Middle frontal gyrus (tissue), 1 donor: ENCODE results near the gene SH2D1B.
"Not testable (repeated sequence)": the region's sequence is repeated elsewhere in the genome, so short reads cannot be mapped to it uniquely, and the experiment has no call there.

Experiments
- DNase-seq: peaks from one replicate; pipeline ENCODE4 v3.0.0-alpha.2; 2015; ENCODE audit warnings: low spot score; ENCODE audit errors: extremely low spot score

SH2D1B gene, protein sequence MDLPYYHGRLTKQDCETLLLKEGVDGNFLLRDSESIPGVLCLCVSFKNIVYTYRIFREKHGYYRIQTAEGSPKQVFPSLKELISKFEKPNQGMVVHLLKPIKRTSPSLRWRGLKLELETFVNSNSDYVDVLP

DNA sequence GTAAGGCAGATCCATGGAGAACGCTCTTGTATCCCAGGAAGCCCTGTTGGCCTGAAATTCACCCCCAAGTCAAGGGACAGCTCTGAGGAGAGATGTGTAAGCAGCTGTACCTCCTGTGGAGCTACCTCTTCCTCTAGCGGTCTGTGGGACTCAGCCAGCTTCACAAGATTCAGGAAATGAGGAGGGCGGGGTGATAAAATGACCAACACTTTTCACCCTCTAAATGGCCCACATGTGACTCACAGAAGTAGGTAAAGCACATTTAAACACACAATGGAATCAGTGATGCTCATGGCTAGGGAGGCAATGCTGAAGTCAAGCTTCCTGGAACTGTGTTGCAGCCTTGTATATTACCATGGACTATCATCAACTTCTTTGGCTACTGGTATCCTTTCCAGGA is at the start of gene SH2D1B:
TSS of gene SH2D1B (minus strand) at position 135 of the 400 bp plus-strand sequence. CDS start at position 15, 120 bp downstream.
- no peak for DNase-seq

- no peak for DNase-seq
Measured at GRCh38 chr1:162458236-162458635, 46.3 kb upstream of the SH2D1B start.

- DNase-seq: no peak
Measured at GRCh38 chr1:162456323-162456722, 44.4 kb upstream of the SH2D1B start.

DNA sequence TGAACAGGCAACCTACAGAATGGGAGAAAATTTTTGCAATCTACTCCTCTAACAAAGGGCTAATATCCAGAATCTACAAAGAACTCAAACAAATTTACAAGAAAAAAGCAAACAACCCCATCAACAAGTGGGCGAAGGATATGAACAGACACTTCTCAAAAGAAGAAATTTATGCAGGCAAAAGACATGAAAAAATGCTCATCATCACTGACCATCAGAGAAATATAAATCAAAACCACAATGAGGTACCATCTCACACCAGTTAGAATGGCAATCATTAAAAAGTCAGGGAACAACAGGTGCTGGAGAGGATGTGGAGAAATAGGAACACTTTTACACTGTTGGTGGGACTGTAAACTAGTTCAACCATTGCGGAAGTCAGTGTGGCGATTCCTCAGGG is 42.4 kb upstream of the SH2D1B start:
- DNase-seq: not testable (repeated sequence)

- DNase-seq: no peak
Measured at GRCh38 chr1:162446946-162447345, 35.0 kb upstream of the SH2D1B start.

- DNase-seq: no peak
Measured at GRCh38 chr1:162444903-162445302, 33.0 kb upstream of the SH2D1B start.

- not testable (repeated sequence) for DNase-seq
Measured at GRCh38 chr1:162432977-162433713, 21.2 kb upstream of the SH2D1B start.

- no peak for DNase-seq
Measured at GRCh38 chr1:162430583-162430982, 18.6 kb upstream of the SH2D1B start.

- no peak for DNase-seq
Measured at GRCh38 chr1:162422662-162423375, 10.9 kb upstream of the SH2D1B start.

- DNase-seq: no peak
Measured at GRCh38 chr1:162421258-162422164, 9.6 kb upstream of the SH2D1B start.

GRCh38 chr1:162420120-162420519 is 8.2 kb upstream of the SH2D1B start:
- DNase-seq: no peak

- not testable (repeated sequence) for DNase-seq
Measured at GRCh38 chr1:162419450-162419931, 7.6 kb upstream of the SH2D1B start.

GRCh38 chr1:162418584-162418983 is 6.6 kb upstream of the SH2D1B start:
- DNase-seq: not testable (repeated sequence)

GRCh38 chr1:162417650-162418049 is 5.7 kb upstream of the SH2D1B start:
- DNase-seq: no peak

- no peak for DNase-seq
Measured at GRCh38 chr1:162416909-162417308, 5.0 kb upstream of the SH2D1B start.

DNA sequence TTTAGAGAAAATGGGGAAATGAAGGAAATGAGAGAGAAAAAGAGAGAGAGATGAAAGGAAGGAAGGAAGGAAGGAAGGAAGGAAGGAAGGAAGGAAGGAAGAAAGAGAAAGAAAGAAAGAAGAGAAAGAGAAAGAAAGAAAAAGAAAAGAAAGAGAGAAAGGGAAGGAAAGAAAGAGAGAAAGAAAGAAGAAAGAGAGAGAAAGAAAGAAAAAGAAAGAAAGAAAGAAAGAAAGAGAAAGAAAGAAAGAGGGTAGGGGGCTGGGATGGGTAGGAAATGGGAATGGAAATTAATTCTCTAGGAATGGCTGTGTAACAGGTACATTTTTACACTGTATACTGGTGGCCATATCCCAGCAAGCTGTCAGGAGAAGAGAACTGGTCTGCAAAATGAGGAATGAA is 4.3 kb upstream of the SH2D1B start:
- no peak for DNase-seq

GRCh38 chr1:162407539-162407938 is 4.4 kb downstream of the SH2D1B start:
- no peak for DNase-seq

- DNase-seq: no peak
Measured at GRCh38 chr1:162406811-162407210, 5.1 kb downstream of the SH2D1B start.

GRCh38 chr1:162405800-162406199 is 6.1 kb downstream of the SH2D1B start:
- DNase-seq: no peak

- DNase-seq: no peak
Measured at GRCh38 chr1:162404550-162405160, 7.3 kb downstream of the SH2D1B start.
